KOPT-K1 (cell line): ENCODE measurements around the gene ZBTB5.

Source experiments
- H3K27ac ChIP-seq: fragments of 200-600 bp; sonication (generic); 2 replicates; pipeline ENCODE4 v1.5.1; 2016; ENCODE audit warnings: antibody characterized with exemption, mild to moderate bottlenecking, low read depth, low read length; ENCODE audit not compliant: poor library complexity, severe bottlenecking
- H3K36me3 ChIP-seq: fragments of 200-600 bp; sonication (generic); 2 replicates; pipeline ENCODE4 v1.5.1; 2017; ENCODE audit warnings: antibody characterized with exemption, mild to moderate bottlenecking, low read length, moderate library complexity; ENCODE audit not compliant: insufficient read depth
- H3K9me3 ChIP-seq: fragments of 200-600 bp; sonication (generic); 2 replicates; pipeline ENCODE4 v1.5.1; 2017; ENCODE audit warnings: antibody characterized with exemption, low read length, mild to moderate bottlenecking; ENCODE audit not compliant: insufficient read depth, poor library complexity, severe bottlenecking

The ZBTB5 gene

DNA sequence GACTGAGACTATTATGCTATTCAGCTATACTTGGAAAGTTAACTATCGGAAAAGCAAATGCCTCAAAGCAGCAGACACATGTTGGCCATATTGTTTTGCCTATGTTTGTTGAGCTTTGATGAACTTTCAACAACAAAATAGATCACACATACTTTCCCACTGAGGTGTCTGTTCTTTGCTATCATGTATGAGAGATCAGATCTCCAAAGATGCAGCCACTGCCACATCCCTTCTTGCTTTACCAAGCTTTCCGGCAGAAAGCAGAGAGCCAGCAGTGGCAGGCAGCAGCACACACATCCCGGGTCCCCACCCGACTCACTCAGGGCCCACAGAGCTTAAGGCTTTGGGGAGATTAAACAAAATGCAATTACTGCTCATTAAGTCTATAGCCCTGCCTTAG lies 18.8 kb downstream of the ZBTB5 start:
- Histone ChIP-seq H3K36me3 (peaks cover 50% of the 10 kb centered on the region), H3K9me3 (no peaks in the 10 kb centered on the region), H3K27ac (no peak overlapping the region)

DNA sequence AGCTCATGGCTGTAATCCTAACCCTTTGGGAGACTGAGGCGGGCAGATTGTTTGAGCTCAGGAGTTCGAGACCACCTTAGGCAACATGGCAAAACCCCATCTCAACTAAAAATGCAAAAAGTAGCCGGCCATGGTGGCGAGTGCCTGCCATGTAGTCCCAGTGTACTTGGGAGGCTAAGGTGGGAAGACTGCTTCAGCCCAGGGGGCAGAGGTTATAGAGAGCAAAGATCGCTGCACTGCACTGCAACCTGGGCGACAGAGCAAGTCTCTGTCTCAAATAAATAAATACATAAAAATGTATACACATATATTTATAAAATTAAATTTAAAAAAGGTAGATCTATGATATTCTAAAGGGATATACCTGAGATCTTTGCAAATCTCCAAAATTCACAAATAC lies 19.4 kb downstream of the ZBTB5 start:
- Histone ChIP-seq H3K9me3 (no peaks in the 10 kb centered on the region), H3K27ac (no peak overlapping the region), H3K36me3 (peaks cover 55% of the 10 kb centered on the region)

DNA sequence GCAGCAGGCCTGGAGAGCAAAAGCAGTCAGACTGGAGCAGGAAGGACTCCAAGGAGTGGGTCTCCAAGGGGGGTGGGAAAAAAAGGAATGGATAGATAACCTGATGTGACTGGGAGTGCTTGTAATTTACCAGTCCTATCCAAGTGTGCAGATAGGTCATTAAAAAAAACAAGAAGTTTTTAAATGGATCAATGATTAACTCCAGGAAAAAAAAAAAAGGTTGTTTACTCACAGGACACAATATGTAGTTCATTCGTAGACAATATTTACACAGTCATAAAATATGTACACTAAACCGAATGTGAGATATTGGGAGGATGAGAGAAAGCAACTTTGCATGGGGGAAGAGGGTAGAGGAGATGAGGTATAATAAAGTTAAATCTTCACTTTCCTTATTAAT lies 20.4 kb downstream of the ZBTB5 start:
- H3K27ac ChIP-seq, result no peak overlapping the region
- no peaks in the 10 kb centered on the region for H3K9me3 ChIP-seq
- peaks cover 59% of the 10 kb centered on the region for H3K36me3 ChIP-seq

DNA sequence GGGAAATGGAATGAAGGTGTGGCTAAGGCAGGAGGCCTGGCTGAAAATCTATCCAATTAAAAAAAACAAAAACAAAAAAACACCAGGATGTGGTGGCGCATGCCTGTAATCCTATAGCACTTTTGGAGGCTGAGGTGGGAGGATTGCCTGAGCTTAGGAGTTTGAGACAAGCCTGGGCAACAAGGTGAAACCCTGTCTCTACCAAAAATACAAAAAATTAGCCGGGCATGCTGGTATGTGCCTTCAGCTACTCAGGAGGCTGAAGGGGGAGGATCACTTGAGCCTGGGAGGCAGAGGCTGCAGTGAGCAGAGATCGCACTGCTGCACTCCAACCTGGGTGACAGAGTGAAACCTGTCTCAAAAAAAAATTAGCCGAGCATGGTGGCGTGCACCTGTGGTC lies 21.7 kb downstream of the ZBTB5 start:
- no peak overlapping the region for H3K27ac ChIP-seq
- H3K9me3 ChIP-seq, result no peaks in the 10 kb centered on the region
- H3K36me3 ChIP-seq, result peaks cover 63% of the 10 kb centered on the region

DNA sequence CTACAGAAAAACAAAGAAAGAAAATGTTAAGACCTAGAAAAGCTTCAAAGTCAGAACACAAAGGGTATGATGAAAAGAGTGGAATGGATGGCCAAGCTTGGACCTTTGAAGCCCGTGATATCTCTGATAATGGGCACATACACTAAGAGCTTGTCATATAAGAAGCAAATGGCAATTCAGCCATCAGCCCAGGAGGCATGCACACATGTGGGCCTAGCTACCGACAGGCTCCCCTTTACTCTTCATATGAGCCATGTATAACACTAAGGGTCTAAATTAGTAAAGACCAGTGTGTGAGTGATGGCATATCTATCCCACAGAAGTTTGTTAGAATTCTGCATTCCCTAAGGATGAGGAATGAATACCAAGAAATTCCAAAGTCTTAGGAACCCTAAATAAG lies 22.7 kb downstream of the ZBTB5 start:
- H3K27ac ChIP-seq, result no peak overlapping the region
- no peaks in the 10 kb centered on the region for H3K9me3 ChIP-seq
- H3K36me3 ChIP-seq, result peaks cover 65% of the 10 kb centered on the region

DNA sequence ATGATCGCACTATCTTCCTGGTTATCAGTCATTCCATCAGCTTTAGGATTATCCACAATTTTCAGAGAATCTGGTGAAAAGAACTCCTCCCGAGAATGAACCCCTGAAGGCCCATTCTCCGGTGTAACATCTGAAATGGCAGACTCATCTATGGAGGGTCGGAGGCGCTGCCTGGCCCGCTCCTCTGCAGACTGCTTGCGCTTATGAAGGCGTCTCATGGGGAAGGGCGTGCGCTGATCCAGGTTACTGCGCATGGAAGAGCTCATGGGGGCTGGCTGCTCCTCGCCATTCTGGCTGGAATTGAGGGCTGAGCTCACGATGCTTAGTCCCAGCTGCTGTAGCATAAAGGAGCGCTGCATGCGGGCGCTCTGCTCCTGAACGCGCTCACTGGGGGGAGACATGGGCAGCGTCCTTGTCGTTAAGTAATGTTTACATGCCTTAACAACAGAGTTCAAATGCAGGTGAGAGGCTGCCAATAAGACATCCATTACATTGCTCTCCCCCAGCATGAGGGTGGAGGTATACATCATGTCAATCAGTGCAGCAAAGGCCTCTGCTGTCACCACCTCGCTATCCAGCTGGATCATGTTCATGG lies 23.4 kb downstream of the ZBTB5 start:
- H3K27ac ChIP-seq, result no peak overlapping the region
- no peaks in the 10 kb centered on the region for H3K9me3 ChIP-seq
- peaks cover 72% of the 10 kb centered on the region for H3K36me3 ChIP-seq

DNA sequence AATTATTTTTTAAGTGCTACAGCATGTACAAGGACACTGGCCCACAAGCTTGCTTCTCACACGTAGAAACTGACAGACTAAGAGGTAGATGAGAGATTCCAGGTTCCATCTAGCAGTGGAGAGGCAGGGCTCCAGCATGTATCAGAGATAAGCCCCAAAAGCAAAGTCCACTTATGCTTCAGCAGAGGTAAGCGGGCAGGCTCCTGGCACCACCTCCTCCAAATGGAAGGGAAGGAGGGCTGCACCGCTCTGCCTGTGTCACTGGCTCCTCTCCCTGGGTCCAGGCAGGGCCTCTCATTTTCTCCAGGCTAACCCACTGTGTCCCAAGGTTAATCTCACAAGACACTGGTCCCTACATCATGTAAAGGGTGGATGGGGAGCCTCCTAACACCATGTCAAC lies 26.9 kb downstream of the ZBTB5 start:
- Histone ChIP-seq H3K9me3 (no peaks in the 10 kb centered on the region), H3K36me3 (peaks cover 92% of the 10 kb centered on the region), H3K27ac (no peak overlapping the region)

DNA sequence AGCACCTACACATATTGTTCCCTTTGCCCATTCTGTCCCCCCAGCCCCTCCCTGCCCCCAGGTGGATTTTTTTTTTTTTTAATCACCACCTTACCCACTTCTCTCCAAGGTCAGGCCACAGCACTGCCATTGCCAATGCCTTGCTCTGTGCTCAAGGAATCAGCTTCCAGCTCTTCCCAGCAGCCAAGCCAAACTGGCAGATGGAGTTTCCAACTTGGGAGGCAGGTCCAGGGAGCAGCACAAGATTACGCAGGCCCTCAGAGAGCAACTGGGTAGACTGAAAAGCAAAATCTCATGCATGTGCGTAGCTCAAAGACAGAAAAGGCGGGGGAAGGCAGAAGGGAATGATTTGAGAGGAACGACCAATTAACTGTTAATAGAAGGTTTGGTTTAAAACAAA lies 27.6 kb downstream of the ZBTB5 start:
- Histone ChIP-seq H3K36me3 (peaks cover 93% of the 10 kb centered on the region), H3K27ac (no peak overlapping the region), H3K9me3 (no peaks in the 10 kb centered on the region)

DNA sequence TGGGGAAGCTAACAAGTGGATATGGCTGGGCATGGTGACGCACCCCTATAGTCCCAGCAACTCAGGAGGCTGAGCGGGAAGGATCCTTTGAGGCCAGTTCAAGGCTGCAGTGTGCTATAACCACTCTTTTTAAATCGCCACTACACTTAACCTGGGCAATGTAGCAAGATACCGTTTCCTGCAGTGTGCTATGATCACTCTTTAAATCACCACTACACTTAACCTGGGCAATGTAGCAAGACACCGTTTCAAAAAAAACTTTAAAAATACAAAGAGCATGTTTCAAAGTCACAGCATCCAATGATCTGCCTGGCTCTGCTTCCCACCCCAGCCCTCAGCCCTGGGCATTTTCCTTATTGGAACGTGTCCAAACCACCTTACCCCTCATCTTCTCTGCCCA lies 28.2 kb downstream of the ZBTB5 start:
- Histone ChIP-seq H3K36me3 (peaks cover 88% of the 10 kb centered on the region), H3K9me3 (no peaks in the 10 kb centered on the region), H3K27ac (no peak overlapping the region)

DNA sequence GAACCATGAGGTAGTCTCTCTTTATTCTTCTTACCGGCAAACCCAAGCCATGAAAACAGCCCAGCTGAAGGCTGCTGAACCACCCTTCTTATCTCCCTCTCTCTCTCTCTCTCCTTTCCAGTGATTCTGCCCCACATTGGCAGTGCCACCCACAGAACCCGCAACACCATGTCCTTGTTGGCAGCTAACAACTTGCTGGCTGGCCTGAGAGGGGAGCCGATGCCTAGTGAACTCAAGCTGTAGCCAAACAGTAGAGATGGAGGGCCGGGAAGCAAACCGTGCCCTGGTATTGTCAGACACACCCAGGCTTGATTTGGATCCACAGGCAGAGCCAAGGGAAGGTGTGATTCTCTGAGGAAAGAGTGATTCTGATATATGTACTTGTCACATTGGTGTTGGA lies 28.7 kb downstream of the ZBTB5 start:
- peaks cover 88% of the 10 kb centered on the region for H3K36me3 ChIP-seq
- H3K9me3 ChIP-seq, result no peaks in the 10 kb centered on the region
- no peak overlapping the region for H3K27ac ChIP-seq

DNA sequence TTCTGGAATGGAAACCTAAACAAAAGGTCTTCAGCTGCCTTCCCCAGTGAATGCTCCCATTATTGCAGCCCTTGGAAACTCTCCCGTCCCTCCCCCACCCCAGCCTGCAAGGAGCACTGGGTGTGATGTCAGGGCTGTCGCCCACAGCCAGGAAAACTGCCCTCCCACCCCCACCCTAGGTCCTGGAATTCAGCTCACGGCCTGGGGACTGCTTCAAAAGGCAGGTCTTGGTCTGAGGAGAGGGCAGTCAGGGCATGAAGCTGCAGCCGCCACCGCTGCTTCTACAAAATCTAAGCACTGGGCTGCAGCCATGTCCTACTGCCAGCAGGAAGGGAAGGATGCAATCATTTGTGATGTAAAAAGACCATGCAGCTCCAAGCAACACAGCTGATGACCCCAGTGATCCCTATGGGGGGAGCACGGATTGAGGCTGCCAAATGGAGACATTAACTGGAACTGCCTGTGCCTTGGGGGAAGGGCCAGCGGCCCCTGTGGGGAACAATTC lies 31.3 kb downstream of the ZBTB5 start:
- peaks cover 88% of the 10 kb centered on the region for H3K36me3 ChIP-seq
- H3K9me3 ChIP-seq, result no peaks in the 10 kb centered on the region
- no peak overlapping the region for H3K27ac ChIP-seq

DNA sequence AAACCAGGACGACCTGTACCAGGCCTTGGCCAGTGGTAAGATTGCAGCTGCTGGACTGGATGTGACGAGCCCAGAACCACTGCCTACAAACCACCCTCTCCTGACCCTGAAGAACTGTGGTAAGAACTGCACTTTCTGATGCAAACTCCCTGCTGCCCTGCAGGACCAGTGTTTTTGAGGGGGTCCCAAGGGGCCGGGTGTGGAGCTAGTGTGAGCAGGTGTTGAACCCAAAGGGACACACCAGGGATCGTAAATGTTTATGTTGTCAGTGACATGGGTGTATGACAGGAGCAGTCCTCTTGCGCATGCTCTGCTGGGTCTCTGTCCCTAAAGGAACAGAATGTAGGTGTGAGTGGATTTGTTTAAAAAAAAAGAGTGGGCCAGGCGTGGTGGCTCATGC lies 33.2 kb downstream of the ZBTB5 start:
- H3K36me3 ChIP-seq, result peaks cover 88% of the 10 kb centered on the region
- no peaks in the 10 kb centered on the region for H3K9me3 ChIP-seq
- H3K27ac ChIP-seq, result no peak overlapping the region

DNA sequence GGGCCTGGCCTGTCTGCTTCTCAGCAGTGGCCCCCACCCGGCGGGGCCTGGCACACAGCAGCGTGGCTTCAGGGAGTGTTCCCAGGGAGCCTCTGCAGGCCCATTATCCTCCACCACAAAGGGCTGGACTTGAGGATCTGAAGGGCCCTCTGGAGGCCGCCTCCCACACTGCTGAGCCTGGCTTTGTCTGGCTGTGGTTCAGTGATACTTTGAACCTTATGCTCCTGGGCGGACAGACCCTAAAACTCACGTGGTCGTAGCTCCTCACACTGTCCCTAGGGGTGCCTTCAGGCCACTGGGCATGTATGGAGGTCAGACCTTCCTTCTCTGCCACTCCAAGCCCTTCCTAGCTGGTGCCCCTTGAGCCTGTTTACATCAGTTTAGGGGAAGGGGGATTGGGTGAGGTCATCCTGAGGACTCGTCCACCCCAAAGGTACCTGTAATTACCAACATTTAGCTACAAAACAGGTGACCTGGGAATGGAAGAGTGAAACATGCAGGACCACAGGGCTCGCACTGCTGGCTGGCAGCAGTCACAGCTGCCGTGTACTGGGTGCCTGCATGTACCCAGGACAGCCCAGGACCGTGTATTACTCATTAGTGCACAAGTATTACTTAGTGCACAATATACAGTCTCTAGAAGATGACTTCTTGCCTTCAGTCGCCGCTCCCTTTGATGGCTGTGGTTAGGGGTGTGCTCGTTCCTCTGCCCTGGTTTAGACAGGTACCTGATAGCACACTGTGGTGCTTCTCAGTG lies 34.2 kb downstream of the ZBTB5 start:
- Histone ChIP-seq H3K9me3 (no peaks in the 10 kb centered on the region), H3K36me3 (peaks cover 87% of the 10 kb centered on the region)

DNA sequence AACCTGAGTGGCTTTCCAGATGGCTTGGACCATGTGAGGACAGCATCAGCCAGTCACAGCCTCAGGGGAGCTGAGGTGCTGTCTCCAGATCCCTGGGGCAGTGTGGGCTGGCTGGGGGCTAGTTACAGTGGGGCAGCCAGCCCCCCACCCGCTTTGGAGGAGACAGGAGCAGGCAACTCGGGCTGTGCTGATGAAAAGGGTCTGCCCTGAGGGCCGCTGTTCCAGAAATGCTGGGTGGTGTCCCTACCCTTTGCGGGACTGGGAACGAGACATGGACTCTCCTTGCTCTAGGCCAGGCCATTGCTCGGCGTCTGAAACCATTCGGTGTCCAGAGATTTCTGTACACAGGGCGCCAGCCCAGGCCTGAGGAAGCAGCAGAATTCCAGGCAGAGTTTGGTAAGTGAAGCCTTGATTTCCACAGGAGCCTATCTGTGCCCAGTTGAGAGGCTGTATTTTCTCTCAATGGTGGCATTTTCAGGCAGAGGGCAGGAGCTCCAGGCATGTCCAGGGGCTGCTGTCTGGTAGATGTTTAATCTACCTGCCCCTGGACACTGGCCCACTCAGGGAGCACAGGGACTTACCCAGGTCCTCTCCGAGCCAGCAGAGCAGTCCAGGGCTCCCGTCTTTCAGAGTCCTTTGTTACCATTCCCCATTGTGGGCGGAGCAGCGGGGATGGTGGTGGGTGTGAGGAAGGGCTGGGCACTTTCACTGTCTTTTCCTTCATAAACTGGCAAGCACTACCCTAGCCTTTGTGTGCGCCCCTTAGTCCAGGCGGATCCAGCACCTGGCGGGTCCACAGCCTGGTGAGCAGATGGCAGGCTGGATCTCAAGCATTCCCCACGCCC lies 35.6 kb downstream of the ZBTB5 start:
- Histone ChIP-seq H3K27ac (no peak overlapping the region), H3K36me3 (peaks cover 78% of the 10 kb centered on the region; the same call in 1 of the 2 replicates)

More for the DNA sequence above, 34.2 kb downstream of the ZBTB5 start:
- H3K27ac ChIP-seq, result no peak overlapping the region

DNA sequence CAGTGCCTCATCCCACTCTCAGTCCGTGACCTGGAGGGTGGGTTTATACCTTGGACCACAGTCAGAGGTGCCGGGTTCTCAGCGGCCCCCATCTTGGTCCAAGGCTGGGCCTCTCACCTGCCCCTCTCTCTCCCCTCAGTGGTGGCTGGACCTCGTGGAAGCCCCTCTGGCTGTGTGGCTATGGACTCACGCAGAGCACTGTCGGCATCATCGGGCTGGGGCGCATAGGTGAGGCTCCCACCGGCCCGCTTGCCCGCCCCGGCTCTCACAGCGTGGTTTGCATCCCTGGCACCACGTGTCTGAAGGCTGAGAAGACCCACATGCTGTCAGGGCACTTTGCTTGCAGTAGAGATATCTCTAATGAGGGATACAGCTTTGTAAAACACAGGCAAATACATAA lies 36.9 kb downstream of the ZBTB5 start:
- no peaks in the 10 kb centered on the region for H3K9me3 ChIP-seq
- H3K27ac ChIP-seq, result no peak overlapping the region
- peaks cover 67% of the 10 kb centered on the region; the same call in 1 of the 2 replicates for H3K36me3 ChIP-seq

More for the DNA sequence above, 35.6 kb downstream of the ZBTB5 start:
- H3K9me3 ChIP-seq, result no peaks in the 10 kb centered on the region
